ENCODE results near the gene SPNS3.

The SPNS3 gene

DNA sequence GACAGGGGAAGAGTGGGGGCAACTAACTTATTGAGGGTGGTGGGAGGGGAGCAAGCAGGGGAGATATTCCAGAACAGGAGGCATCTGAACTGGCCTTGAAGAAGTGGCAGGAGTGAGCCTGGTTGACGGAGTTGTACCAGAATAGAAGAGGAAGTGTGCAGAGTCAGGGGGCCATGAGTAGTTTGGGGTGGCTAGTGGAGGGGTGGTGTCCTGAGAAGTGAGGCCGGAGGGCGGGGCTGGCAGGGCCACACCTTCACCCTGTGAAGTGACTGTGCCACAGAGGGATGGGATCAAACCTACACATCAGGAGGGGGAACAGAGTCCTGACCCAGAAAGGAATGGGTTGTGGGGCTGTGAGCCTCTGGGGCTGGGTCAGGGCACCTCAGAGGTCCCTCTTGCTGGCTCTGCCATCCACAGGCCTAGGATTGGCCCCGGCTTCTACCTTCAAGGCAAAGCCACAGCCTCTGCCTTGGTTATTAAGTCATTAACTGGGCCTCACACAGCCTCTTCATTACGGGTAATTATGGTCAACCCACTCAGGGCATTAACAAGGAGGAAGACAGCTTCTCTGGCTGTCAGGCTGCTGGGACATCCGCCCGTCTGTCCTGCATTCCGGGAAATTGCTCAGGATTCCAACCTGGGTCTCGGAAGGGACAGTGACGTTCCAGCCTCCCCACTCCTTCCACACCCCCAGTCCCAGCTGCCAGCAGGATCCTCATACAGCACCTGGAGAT lies 77.6 kb downstream of the SPNS3 start:
- no peak for DNase-seq

GRCh38 chr17:4512156-4513112 lies 78.7 kb downstream of the SPNS3 start:
- no peak for DNase-seq

GRCh38 chr17:4513113-4514032 lies 79.6 kb downstream of the SPNS3 start:
- no peak for DNase-seq

DNA sequence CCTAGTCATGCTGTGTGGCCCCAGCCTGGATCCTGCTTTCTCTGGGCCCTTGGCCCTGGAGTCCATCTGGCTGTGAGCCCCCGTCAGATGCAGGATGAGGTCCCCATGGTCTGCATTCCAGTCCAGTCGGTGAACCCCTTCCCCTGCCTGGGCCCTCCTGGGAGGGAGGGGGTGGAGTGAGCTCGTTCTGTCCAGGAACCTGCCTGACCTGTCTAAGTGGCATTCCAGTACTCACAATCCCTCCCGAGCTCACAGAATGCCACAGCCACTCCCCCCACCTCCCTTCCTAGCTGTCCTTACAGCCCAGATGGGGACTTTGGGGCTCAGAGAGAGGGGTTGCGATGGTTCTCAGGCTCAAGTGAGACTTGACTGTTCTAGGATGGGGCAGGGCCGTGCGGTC lies 80.5 kb downstream of the SPNS3 start:
- DNase-seq, result no peak

GRCh38 chr17:4514779-4515178 lies 81.0 kb downstream of the SPNS3 start:
- DNase-seq, result no peak

DNA sequence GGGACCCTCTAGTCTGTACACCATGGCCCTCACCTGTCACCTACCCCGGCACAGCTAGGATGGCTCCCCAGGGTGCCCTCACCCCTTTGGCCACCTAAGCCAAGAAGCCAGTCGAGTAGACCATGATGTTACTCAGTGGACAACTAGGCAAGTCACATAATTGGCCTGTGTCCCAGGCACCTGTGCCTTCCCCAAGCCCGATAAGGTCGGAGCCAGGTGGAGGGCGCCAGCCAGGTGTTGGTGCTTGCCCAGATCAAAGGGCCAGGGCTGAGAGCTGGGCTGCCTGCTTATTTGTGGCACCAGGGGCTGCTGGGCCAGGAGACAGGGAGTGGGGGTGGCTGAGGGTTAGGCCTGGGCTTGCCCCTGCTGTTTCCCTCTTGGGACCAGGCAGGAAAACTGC lies 81.8 kb downstream of the SPNS3 start:
- no peak for DNase-seq

DNA sequence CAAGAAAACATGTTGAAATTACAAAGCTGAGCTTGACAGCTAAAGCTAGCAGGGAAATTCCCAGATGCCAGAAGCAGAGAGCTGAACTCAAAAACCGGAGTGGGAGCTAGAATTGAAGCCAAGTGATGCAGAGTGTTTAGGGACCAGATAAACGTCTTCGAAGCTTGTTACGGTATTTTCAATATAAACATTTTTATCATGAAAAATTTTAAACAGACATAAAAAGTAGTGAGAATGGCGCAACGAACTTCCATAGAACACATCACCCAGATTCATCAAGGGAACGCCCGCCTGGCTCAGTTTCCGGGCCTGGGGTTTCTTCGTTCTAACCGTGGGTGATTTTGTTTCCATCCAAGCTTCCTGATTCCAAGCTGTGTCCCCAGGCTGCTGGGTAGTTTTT lies 83.0 kb downstream of the SPNS3 start:
- no peak for DNase-seq

- no peak for DNase-seq
Observed at GRCh38 chr17:4518901-4519300, 85.2 kb downstream of the SPNS3 start.

DNA sequence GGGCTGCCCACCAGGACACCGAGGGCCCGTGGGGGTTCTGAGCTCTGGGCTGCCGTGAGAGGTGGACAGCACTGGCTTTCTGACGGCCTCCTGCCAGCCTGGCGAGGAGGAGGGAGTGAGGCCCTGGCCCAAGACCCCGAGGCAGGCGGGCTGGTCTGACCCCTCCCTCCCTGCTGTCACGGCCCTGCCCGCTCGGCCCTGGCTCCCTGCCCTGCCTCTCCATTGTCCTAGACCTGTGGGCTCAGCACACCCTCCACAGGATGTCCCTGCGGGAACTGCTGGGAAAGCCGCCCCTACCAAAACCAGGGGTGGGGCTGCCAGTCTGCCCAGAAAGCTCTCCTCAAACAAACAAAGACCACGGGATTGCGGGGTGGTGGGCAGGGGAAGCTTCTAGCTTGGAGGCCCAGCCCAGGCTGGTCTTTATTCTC lies 85.6 kb downstream of the SPNS3 start:
- no peak for DNase-seq

GRCh38 chr17:4520060-4520893 lies 86.5 kb downstream of the SPNS3 start:
- no peak for DNase-seq

DNA sequence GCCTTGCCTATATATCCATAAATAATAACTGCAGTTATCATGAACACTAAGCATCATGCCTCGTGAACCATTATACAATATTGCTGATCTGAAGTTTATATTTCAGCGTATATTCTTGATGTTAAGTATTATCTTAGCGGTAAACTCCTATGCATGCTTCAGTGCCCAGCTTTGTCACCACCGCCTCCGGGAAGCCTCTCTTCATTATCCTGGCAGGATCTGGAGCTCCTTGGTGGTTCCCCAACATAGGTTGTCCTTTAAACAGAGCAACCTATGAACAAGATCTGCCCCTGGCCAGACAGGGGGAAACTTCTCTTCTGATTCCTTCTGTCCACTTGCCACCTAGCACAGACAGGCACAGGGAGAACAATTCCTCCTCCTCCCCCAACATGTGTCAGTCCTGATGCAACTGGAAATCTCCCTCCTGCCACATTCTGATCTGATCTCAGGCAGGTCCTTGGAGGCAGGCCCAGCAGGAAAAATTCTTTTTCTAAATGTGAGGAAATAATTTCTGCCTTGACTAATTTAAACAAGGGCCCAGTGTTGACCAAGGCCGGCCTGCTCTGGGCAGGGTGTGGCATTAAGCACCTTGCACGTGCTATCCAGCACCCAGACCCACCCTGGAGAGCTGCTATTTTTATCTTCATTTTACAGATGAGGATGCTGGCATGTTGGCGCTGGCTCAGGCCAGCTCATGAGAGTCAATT lies 87.3 kb downstream of the SPNS3 start:
- DNase-seq, result no peak

DNA sequence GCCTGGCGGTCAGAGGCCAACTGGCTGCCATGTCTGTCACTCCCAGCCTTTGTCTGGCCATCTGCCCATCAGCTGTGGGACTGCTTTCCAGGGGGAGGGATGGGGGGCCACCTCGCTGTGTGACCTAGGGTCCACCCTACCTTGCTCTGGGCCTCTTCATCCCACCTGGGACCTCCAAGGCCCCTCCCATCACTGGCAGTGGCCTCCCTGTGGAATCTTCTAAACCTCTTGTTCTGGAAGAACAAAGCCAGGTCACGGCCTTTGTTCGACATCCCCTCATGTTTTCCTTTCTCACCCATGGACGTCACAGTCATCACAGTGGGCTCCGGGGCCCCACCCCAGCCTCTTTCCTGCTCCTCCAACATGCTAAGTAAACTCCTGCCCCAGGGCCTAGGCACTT lies 88.9 kb downstream of the SPNS3 start:
- DNase-seq, result no peak

GRCh38 chr17:4523946-4524345 lies 90.2 kb downstream of the SPNS3 start:
- no peak for DNase-seq

DNA sequence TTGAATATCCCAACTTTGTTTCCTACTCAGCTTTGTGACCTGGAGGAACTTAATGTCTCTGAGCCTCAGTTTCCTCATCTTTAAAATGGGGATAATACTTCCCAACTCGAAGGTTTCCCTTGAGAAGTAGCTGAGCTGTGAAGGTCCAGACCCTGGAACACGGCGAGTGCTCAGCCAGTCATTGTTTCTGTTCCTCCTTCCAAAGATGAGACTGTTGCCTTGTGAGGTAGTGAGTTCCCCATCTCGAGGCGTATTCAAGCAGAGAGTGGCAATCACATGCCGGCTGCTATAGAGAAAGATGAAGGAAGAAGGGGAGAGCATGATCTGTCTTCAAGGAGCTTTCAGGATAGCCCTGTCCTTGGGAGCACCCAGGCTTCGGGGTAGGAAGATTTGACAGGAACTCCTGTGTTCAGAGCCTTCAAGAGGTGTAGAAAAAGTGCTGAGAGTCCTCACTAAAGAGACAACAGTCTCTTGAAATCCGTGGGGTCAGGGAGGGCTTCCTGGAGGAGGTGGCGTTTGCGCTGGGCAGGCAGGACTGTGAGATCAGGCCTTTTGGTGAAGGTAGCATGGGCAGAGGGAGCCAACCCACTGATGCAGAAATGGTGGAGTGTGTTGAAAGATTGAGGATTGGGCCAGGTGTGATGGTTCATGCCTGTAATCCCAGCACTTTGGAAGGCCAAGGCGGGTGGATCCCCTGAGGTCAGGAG lies 92.1 kb downstream of the SPNS3 start:
- no peak for DNase-seq

DNA sequence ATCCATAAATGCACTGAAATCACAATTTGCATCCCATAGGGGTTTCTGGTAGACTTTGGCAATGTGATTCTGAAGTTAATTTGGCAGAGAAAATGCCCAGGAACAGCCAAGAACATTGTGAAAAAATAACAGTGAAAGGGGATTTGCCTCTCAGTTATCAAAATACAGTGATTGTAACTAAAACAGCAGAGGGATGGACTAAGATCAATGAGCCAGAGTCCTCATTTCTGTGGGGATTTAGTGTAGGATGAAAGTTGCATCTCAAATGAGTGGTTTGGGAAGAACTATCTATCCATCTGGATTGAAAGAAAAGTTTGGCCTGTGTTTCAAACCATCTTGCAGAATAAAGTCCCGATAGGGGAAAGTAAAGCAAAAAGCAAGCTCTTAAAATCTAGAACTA lies 93.4 kb downstream of the SPNS3 start:
- no peak for DNase-seq

DNA sequence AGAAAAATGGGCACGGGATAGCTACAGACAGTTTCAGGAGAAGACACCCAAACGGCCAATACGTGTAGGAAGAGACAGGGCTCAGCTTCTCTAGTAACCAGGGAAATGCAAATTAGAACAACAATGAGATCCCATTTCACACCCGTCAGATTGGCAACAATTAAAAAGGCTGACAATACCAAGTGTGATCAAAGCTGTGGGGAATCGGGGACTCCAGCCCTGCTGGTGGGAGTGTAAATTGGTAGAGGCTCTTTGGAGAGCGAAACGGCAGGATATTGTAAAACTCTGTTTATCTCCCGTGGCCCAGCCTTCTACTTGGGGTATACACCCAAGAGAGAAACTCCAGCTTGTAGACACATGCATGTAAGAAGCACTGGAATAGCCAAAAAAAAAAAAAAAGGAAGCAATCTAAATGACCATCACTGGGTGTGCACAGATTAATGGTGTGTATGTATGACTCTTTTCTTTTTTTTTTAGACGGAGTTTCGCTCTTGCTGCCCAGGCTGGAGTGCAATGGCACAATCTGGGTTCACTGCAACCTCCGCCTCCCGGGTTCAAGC lies 93.9 kb downstream of the SPNS3 start:
- DNase-seq, result no peak

- DNase-seq, result no peak
Observed at GRCh38 chr17:4529533-4530152, 95.9 kb downstream of the SPNS3 start.

DNA sequence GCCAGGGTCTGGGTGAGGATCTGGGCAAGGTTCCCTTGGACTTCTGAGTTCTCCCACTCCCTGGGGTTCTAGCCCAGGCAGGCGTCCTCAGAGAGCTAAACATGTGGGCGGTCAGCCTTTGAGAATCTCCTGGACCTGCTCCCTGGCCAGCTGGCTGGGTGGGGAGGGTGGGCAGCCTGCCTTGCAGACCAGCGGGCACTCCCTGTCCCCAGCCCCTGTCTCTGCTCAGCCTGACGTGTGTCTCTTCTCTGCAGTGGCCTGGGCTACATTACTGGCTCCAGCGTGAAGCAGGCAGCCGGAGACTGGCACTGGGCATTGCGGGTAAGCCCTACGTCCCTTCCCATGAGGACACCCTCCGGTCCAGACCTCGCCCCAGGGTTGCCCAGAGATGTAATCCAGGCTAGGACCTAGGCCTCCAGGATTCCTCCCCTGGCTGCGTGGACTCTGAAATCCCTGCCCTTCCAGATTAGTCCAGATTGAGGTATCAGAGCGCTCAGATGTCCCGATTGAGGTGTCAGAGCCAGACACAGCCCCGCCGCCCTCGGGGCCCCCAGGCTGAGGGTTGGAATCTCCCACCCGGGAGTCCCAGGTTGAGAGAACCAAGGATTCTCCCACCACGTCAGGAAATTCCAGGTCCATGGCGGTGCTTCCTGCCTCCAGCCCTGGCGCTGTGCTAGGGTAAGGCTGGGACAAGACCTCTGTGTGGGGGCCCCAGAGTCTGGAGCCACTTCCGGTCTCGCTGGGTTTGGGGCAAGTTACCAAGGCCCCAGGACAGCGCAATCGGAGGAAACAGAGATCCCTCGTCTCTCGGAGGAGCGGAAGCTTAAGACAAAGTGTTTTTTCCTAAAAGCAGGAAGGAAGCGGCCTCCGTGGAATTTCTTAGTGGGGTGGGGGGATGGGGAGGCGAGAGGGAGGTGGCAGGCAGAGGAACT lies 97.3 kb downstream of the SPNS3 start:
- no peak for DNase-seq

Measured in NCI-H187 (cell line).